ENCODE results near the gene CDC37L1. TPM values are rescaled to one million over a fixed set of nuclear protein-coding genes. Genes with fewer than 3 reads are reported as not detected.

Gene CDC37L1
- total RNA-seq, 1 donor from 2014 or later, result 12.3 TPM

DNA sequence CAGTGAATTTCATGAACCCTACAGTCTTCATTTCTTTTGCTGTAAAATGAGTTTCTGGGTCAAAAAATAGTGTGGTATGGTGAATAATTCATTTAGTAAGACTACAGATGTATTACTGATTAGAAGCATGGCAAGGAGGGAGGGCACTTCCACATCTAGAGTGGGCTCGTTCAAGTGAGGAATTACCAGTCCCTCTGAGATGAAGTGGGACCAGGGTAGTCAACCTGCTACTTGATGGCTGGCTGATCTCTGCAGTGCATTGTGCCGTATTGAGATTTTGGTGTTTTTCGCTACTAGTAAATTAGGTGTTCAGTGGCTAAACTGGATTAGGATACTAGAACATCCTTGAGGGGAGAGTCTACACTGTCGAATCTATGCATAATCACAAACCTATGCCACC, 10.8 kb downstream of the CDC37L1 start:
- CTCF ChIA-PET, result no interaction called here
- intact Hi-C loops (cut with micrococcal nuclease), result no loop called here
- POLR2A ChIA-PET, result no interaction called here
- ATAC-seq (ENCODE audit: low read depth) (peak; percentile 49), DNase-seq (no peak)
- TF ChIP-seq, protein P1, sequence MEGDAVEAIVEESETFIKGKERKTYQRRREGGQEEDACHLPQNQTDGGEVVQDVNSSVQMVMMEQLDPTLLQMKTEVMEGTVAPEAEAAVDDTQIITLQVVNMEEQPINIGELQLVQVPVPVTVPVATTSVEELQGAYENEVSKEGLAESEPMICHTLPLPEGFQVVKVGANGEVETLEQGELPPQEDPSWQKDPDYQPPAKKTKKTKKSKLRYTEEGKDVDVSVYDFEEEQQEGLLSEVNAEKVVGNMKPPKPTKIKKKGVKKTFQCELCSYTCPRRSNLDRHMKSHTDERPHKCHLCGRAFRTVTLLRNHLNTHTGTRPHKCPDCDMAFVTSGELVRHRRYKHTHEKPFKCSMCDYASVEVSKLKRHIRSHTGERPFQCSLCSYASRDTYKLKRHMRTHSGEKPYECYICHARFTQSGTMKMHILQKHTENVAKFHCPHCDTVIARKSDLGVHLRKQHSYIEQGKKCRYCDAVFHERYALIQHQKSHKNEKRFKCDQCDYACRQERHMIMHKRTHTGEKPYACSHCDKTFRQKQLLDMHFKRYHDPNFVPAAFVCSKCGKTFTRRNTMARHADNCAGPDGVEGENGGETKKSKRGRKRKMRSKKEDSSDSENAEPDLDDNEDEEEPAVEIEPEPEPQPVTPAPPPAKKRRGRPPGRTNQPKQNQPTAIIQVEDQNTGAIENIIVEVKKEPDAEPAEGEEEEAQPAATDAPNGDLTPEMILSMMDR (IDR thresholded peaks at IDR 0.05), result no peak
- Mint-ChIP-seq H3K27me3 (no peaks in the 10 kb centered on the region), H3K4me1 (peaks cover 8% of the 10 kb centered on the region), H3K36me3 (ENCODE audit: low read depth) (peaks cover 63% of the 10 kb centered on the region), H3K4me3 (no peak overlapping the region), H3K9me3 (no peaks in the 10 kb centered on the region), H3K27ac (peak overlapping the region; percentile 8)

DNA sequence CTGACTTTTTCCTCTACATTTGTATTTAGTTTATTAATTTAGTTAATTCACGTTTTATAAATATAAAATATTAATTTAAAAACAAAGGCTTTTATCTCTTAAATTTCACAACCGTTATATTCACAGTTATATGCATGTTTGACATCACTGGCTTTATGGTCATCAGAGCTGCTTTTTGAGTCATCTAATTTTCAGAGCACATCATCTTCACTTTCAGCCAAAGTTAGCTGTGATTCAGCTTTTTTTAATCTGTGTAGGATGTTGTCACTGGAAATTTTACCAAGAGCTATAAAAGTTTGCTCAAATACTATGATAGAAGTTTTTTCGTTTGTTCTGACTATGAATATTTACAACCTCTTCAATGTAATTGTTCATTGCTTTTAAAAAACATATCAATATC, 12.4 kb downstream of the CDC37L1 start:
- Mint-ChIP-seq H3K4me1 (peaks cover 8% of the 10 kb centered on the region), H3K4me3 (no peak overlapping the region), H3K9me3 (no peaks in the 10 kb centered on the region), H3K27me3 (no peaks in the 10 kb centered on the region), H3K36me3 (ENCODE audit: low read depth) (peaks cover 54% of the 10 kb centered on the region), H3K27ac (no peak overlapping the region)
- POLR2A ChIA-PET, result no interaction called here
- CTCF ChIA-PET, result interaction anchor here (0.7 kb wide), 1 partner anchor 854 kb away, joined by 3 read pairs; no protein-coding TSS in a partner anchor
- ATAC-seq (ENCODE audit: low read depth), result no peak
- intact Hi-C loops (cut with micrococcal nuclease), result no loop called here
- TF ChIP-seq, protein P1 (IDR thresholded peaks at IDR 0.05), result no peak
- DNase-seq, result no peak

GRCh38 chr9:4700091-4700490, 20.7 kb downstream of the CDC37L1 start:
- POLR2A ChIA-PET, result no interaction called here
- Mint-ChIP-seq H3K27me3 (no peaks in the 10 kb centered on the region), H3K4me1 (no peaks in the 10 kb centered on the region), H3K27ac (no peak overlapping the region), H3K9me3 (no peaks in the 10 kb centered on the region), H3K4me3 (no peak overlapping the region), H3K36me3 (ENCODE audit: low read depth) (peaks cover 66% of the 10 kb centered on the region)
- CTCF ChIA-PET, result no interaction called here
- ATAC-seq (ENCODE audit: low read depth), result no peak
- DNase-seq, result no peak
- intact Hi-C loops (cut with micrococcal nuclease), result no loop called here
- TF ChIP-seq, protein P1 (IDR thresholded peaks at IDR 0.05), result no peak

DNA sequence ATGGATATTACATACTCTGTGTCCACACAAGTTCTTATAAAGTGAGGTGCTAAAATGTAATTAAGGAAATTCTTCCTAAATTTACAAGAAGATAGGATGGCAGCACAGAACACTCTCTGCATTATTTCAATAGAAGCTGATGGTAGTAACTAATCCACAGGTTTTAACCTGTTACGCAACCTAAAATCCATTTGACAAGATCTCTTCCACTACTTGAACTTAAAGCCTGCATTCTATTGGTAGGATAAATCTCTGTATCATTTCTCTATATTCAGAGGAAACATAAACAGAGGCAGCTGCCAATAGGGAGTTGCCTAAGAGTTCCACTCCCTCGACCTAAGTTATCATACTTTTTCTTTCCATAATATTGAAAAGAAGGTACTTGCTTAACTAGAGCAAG, 21.6 kb downstream of the CDC37L1 start:
- DNase-seq (no peak), ATAC-seq (ENCODE audit: low read depth) (no peak)
- H3K27me3 Mint-ChIP-seq, result no peaks in the 10 kb centered on the region
- CTCF ChIA-PET, result no interaction called here
- no peaks in the 10 kb centered on the region for H3K4me1 Mint-ChIP-seq
- TF ChIP-seq, protein P1 (IDR thresholded peaks at IDR 0.05), result no peak
- H3K36me3 Mint-ChIP-seq (ENCODE audit: low read depth), result peaks cover 67% of the 10 kb centered on the region
- intact Hi-C loops (cut with micrococcal nuclease), result no loop called here
- H3K9me3 Mint-ChIP-seq, result no peaks in the 10 kb centered on the region
- no peak overlapping the region for H3K27ac Mint-ChIP-seq
- POLR2A ChIA-PET, result no interaction called here
- no peak overlapping the region for H3K4me3 Mint-ChIP-seq

DNA sequence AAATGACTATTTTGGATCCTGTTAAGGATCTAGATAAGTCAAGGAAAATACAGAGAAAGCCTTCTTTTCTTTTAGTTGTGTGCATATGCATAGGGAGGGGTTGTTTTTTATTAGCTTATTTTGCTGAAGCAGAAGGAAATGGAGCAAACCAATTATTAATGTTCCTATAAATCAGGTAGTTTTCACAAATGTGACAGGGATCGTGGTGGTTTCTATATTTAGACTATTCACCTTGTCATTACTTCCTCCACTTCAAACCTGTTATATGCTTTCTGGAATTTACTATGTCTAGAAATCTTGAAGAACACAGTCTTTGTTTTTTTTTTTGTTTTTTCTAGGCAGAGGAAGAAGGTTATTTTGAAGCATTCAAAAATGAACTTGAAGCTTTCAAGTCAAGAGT, 22.2 kb downstream of the CDC37L1 start:
- ChIA-PET POLR2A (no interaction called here), CTCF (no interaction called here)
- ATAC-seq (ENCODE audit: low read depth), result no peak
- H3K27ac Mint-ChIP-seq, result peak overlapping the region; percentile 37
- no peaks in the 10 kb centered on the region for H3K27me3 Mint-ChIP-seq
- H3K4me1 Mint-ChIP-seq, result no peaks in the 10 kb centered on the region
- no peak for DNase-seq
- TF ChIP-seq, protein P1 (IDR thresholded peaks at IDR 0.05), result no peak
- no peak overlapping the region for H3K4me3 Mint-ChIP-seq
- intact Hi-C loops (cut with micrococcal nuclease), result no loop called here
- no peaks in the 10 kb centered on the region for H3K9me3 Mint-ChIP-seq
- H3K36me3 Mint-ChIP-seq (ENCODE audit: low read depth), result peaks cover 67% of the 10 kb centered on the region

Data from activated B cell treated with CpG ODN at 0.5 μM for 24 hours (primary cell).